Measurements from ENCODE around the gene ZNF521. TPM values are rescaled to one million over a fixed set of nuclear protein-coding genes. Genes with fewer than 3 reads are reported as not detected.

ZNF521 gene
- polyA plus RNA-seq, 3 donors, result 0.07 to 0.20 TPM; not detected in 1

DNA sequence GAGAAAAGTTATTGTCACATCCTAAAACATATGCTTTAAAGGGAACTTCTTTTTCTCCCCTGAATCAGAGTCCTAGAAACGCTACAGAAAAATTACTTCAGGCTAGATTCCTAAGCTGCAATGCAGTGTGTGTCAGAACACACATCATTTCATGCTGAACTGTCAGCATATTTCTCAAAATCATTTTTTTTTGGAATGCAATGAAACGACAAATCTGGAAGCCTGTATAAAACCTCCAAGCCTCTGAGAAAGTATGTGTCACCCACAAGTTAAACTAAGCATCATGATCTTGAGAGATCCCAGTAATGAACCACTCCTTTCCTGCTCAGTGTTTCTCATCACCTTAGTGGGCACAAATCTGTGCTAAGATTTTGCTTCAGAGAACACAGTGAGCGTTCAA is 276.2 kb downstream of the ZNF521 start:
- Histone ChIP-seq H2AFZ (ENCODE audit: insufficient read depth, low read depth, low read length, poor library complexity, severe bottlenecking) (no peak overlapping the region), H3K27ac (ENCODE audit: low read depth in 1 of 2, low read length in 2 of 2) (no peak overlapping the region), H3K4me1 (ENCODE audit: control insufficient read depth in 1 of 2, insufficient read depth in 2 of 2, low read length in 2 of 2) (no peaks in the 10 kb centered on the region), H3K9ac (ENCODE audit: insufficient read depth, low read length, poor library complexity, severe bottlenecking) (no peak overlapping the region), H3K79me2 (ENCODE audit: insufficient read depth, low read length) (no peaks in the 10 kb centered on the region), H3K27me3 (ENCODE audit: control insufficient read depth in 2 of 2, insufficient read depth in 2 of 2, low read length in 2 of 2) (no peaks in the 10 kb centered on the region), H3K4me2 (replicated peaks; ENCODE audit: extremely low read depth, low read length, poor library complexity, severe bottlenecking) (no peak overlapping the region), H3K36me3 (replicated peaks in 1 of 2; ENCODE audit: control insufficient read depth in 1 of 2, insufficient read depth in 2 of 2, low read length in 2 of 2) (no peaks in the 10 kb centered on the region), H4K20me1 (ENCODE audit: insufficient read depth, low read length) (no peaks in the 10 kb centered on the region), H3K9me3 (replicated peaks in 1 of 2; ENCODE audit: control insufficient read depth in 1 of 2, insufficient read depth in 1 of 2, low read length in 2 of 2) (no peaks in the 10 kb centered on the region), H3K4me3 (replicated peaks in 1 of 3; ENCODE audit: low read depth in 2 of 3, low read length in 3 of 3) (no peak overlapping the region)
- WGBS (ENCODE audit: insufficient coverage), result 95% methylated on average over 2 of the region's 3 CpGs
- no peak overlapping the region for H3K27ac Mint-ChIP-seq
- H3K9me3 Mint-ChIP-seq, result peaks cover 0 to 4% (median 0%) of the 10 kb centered on the region in 7 donors
- H3K4me3 Mint-ChIP-seq, result no peak overlapping the region
- TF ChIP-seq, protein P1, sequence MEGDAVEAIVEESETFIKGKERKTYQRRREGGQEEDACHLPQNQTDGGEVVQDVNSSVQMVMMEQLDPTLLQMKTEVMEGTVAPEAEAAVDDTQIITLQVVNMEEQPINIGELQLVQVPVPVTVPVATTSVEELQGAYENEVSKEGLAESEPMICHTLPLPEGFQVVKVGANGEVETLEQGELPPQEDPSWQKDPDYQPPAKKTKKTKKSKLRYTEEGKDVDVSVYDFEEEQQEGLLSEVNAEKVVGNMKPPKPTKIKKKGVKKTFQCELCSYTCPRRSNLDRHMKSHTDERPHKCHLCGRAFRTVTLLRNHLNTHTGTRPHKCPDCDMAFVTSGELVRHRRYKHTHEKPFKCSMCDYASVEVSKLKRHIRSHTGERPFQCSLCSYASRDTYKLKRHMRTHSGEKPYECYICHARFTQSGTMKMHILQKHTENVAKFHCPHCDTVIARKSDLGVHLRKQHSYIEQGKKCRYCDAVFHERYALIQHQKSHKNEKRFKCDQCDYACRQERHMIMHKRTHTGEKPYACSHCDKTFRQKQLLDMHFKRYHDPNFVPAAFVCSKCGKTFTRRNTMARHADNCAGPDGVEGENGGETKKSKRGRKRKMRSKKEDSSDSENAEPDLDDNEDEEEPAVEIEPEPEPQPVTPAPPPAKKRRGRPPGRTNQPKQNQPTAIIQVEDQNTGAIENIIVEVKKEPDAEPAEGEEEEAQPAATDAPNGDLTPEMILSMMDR (IDR thresholded peaks at IDR 0.05), result no peak
- intact Hi-C loops (cut with micrococcal nuclease), result no loop called here
- H3K27me3 Mint-ChIP-seq (ENCODE audit: low read depth in 3 of 3), result peaks cover 0 to 2% (median 0%) of the 10 kb centered on the region in 3 donors
- no peak for DNase-seq
- H3K36me3 Mint-ChIP-seq, result no peaks in the 10 kb centered on the region
- no peaks in the 10 kb centered on the region for H3K4me1 Mint-ChIP-seq

DNA sequence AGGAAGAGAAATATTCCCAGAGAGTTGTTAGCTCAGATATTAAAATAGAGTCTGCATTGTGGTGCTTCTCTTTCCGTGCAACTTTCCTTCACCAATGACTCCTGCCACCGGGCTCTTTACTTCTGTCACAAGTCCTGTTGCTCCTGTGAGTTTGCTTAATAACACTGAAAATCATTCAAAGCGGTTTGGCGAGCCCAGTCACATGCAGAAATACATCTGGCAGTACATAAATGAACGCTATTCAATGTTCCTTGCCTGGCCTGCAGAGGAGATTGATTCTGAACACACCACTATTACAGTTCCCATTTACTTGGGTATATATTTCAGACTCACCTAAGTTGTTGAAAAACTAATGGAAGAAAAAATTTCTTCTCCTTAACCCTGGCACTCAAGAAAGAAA is 276.6 kb downstream of the ZNF521 start:
- Histone ChIP-seq H3K9ac (ENCODE audit: insufficient read depth, low read length, poor library complexity, severe bottlenecking) (no peak overlapping the region), H2AFZ (ENCODE audit: insufficient read depth, low read depth, low read length, poor library complexity, severe bottlenecking) (no peak overlapping the region), H3K4me3 (replicated peaks in 1 of 3; ENCODE audit: low read depth in 2 of 3, low read length in 3 of 3) (no peak overlapping the region), H3K36me3 (replicated peaks in 1 of 2; ENCODE audit: control insufficient read depth in 1 of 2, insufficient read depth in 2 of 2, low read length in 2 of 2) (no peaks in the 10 kb centered on the region), H3K27ac (ENCODE audit: low read depth in 1 of 2, low read length in 2 of 2) (no peak overlapping the region), H3K4me1 (ENCODE audit: control insufficient read depth in 1 of 2, insufficient read depth in 2 of 2, low read length in 2 of 2) (no peaks in the 10 kb centered on the region), H3K4me2 (replicated peaks; ENCODE audit: extremely low read depth, low read length, poor library complexity, severe bottlenecking) (no peak overlapping the region), H3K27me3 (ENCODE audit: control insufficient read depth in 2 of 2, insufficient read depth in 2 of 2, low read length in 2 of 2) (no peaks in the 10 kb centered on the region), H3K79me2 (ENCODE audit: insufficient read depth, low read length) (no peaks in the 10 kb centered on the region), H3K9me3 (replicated peaks in 1 of 2; ENCODE audit: control insufficient read depth in 1 of 2, insufficient read depth in 1 of 2, low read length in 2 of 2) (no peaks in the 10 kb centered on the region), H4K20me1 (ENCODE audit: insufficient read depth, low read length) (no peaks in the 10 kb centered on the region)
- Mint-ChIP-seq H3K9me3 (peaks cover 0 to 4% (median 0%) of the 10 kb centered on the region in 7 donors), H3K27me3 (ENCODE audit: low read depth in 3 of 3) (peaks cover 0 to 2% (median 0%) of the 10 kb centered on the region in 3 donors), H3K4me3 (no peak overlapping the region), H3K27ac (no peak overlapping the region), H3K36me3 (no peaks in the 10 kb centered on the region), H3K4me1 (no peaks in the 10 kb centered on the region)
- DNase-seq, result no peak
- 100% methylated on average over 2 of the region's 5 CpGs for WGBS (ENCODE audit: insufficient coverage)
- TF ChIP-seq, protein P1 (IDR thresholded peaks at IDR 0.05), result no peak
- intact Hi-C loops (cut with micrococcal nuclease), result no loop called here

Data from CD14-positive monocyte (primary cell).